Activated CD8-positive, alpha-beta memory T cell treated with anti-CD3 and anti-CD28 coated beads, Interleukin-2, amount 50 U/mL, for 4 hours (primary cell): ENCODE data around the gene ALG13.
"Not testable (repeated sequence)": the region's sequence is repeated elsewhere in the genome, so short reads cannot be mapped to it uniquely, and the experiment has no call there.

ENCODE experiments used
- DNase-seq: peaks from one replicate; pipeline ENCODE4 v3.0.0-alpha.2; 2020

ALG13 gene

GRCh38 chrX:111761578-111762135, 80.7 kb downstream of the ALG13 start:
- no peak for DNase-seq

DNA sequence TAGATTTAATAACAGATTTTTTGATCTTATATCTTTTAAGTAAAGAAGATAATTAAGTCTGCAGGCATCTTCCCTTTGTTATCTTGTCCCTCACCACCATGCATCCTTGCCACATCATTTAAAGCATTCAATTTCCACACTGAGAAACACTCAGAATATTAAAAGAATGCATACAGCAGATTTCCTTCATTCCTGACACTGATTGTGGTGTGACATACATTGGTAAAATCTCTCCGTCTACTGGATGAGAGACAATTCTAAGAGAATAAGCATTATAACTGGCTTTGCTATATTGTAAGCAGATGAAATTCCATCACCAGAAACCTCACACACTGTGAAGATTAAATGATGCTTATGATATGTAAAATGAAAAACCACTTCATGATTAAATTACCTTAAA, 97.6 kb downstream of the ALG13 start:
- DNase-seq = no peak

DNA sequence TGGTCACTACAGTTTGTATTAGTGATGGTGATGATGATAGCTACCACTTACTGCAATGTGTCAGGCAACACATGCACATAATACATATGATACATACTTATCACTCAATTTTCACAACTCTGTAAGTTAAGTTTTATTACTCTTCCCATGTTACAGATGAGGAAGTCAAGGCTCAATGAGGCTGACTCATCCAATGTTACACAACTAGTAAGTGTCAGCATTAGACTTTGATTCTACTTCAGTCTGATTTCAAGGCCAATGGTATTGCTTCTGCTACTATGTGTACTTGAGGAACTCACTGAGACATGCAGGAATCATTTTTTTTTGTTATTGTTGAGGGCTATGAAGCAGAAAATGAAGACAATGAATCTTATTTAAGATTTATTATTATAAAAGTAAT, 98.6 kb downstream of the ALG13 start:
- DNase-seq = no peak

DNA sequence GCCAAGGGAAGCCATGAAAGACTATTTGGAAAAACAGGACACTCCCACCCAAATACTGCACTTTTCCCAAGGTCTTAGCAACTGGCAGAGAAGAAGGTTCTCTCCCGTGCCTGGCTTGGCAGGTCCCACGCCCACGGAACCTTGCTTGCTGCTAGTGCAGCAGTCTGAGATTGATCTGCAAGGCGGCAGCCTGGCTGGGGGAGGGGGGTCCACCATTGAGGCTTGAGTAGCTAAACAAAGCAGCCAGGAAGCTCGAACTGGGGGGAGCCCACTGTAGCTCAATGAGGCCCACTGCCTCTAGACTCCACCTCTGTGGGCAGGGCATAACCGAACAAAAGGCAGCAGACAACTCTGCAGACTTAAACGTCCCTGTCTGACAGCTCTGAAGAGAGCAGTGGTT, 103.7 kb downstream of the ALG13 start:
- no peak for DNase-seq

GRCh38 chrX:111790054-111790453, 109.1 kb downstream of the ALG13 start:
- DNase-seq = not testable (repeated sequence)
